HEK293 (cell line): ENCODE results near the gene RAB9A.

ENCODE experiments used
- KLF16 ChIP-seq: fragments of 450-650 bp; formaldehyde crosslinking; IDR thresholded peaks from 2 replicates; pipeline ENCODE4 v1.5.1; 2017; ENCODE audit warnings: missing biosample characterization, missing genetic modification characterization
- KLF9 ChIP-seq: fragments of 450-650 bp; formaldehyde crosslinking; IDR thresholded peaks from 2 replicates; pipeline ENCODE4 v1.5.1; 2016; ENCODE audit warnings: missing biosample characterization, missing genetic modification characterization, low read depth
- MYNN ChIP-seq: fragments of 450-650 bp; formaldehyde crosslinking; IDR thresholded peaks from 2 replicates; pipeline ENCODE4 v1.5.1; 2016; ENCODE audit warnings: missing biosample characterization, missing genetic modification characterization, borderline replicate concordance
- MZF1 ChIP-seq: fragments of 450-650 bp; formaldehyde crosslinking; IDR thresholded peaks from 2 replicates; pipeline ENCODE4 v1.5.1; 2017; ENCODE audit warnings: missing biosample characterization, missing genetic modification characterization, borderline replicate concordance
- PBX3 ChIP-seq: sonication (generic); formaldehyde crosslinking; IDR thresholded peaks from 2 replicates; pipeline ENCODE4 v1.8.1; 2022; ENCODE audit warnings: mild to moderate bottlenecking, moderate library complexity, missing genetic modification reagents
- PRDM4 ChIP-seq: fragments of 450-650 bp; formaldehyde crosslinking; IDR thresholded peaks from 2 replicates; pipeline ENCODE4 v1.5.1; 2017; ENCODE audit warnings: missing biosample characterization, missing genetic modification characterization
- TSHZ1 ChIP-seq: fragments of 450-650 bp; formaldehyde crosslinking; IDR thresholded peaks from 2 replicates; pipeline ENCODE4 v1.5.1; 2016; ENCODE audit warnings: missing biosample characterization, missing genetic modification characterization, borderline replicate concordance
- ZBTB11 ChIP-seq: fragments of 450-650 bp; formaldehyde crosslinking; conservative IDR thresholded peaks from 2 replicates; pipeline ENCODE4 v1.5.1; 2016; ENCODE audit warnings: low read depth, missing biosample characterization, missing genetic modification characterization
- ZBTB17 ChIP-seq: fragments of 450-650 bp; formaldehyde crosslinking; IDR thresholded peaks from 2 replicates; pipeline ENCODE4 v1.5.1; 2016; ENCODE audit warnings: missing biosample characterization, missing genetic modification characterization
- ZBTB20 ChIP-seq: fragments of 450-650 bp; formaldehyde crosslinking; IDR thresholded peaks from 2 replicates; pipeline ENCODE4 v1.5.1; 2016; ENCODE audit warnings: missing biosample characterization, missing genetic modification characterization
- ZBTB8A ChIP-seq: fragments of 450-650 bp; formaldehyde crosslinking; IDR thresholded peaks from 2 replicates; pipeline ENCODE4 v1.5.1; 2016; ENCODE audit warnings: missing biosample characterization, missing genetic modification characterization
- ZFP3 ChIP-seq: fragments of 450-650 bp; formaldehyde crosslinking; IDR thresholded peaks from 2 replicates; pipeline ENCODE4 v1.5.1; 2016; ENCODE audit warnings: low read depth, missing biosample characterization, missing genetic modification characterization
- ZFP41 ChIP-seq: fragments of 450-650 bp; formaldehyde crosslinking; IDR thresholded peaks from 2 replicates; pipeline ENCODE4 v1.5.1; 2016; ENCODE audit warnings: missing biosample characterization, missing genetic modification characterization, borderline replicate concordance
- ZNF133 ChIP-seq: fragments of 450-650 bp; formaldehyde crosslinking; IDR thresholded peaks from 2 replicates; pipeline ENCODE4 v1.5.1; 2016; ENCODE audit warnings: missing biosample characterization, missing genetic modification characterization
- ZNF19 ChIP-seq: fragments of 450-650 bp; formaldehyde crosslinking; IDR thresholded peaks from 2 replicates; pipeline ENCODE4; 2016; ENCODE audit warnings: missing biosample characterization, missing genetic modification characterization, low read depth
- ZNF202 ChIP-seq: fragments of 450-650 bp; formaldehyde crosslinking; IDR thresholded peaks from 2 replicates; pipeline ENCODE4 v1.5.1; 2016; ENCODE audit warnings: missing biosample characterization, missing genetic modification characterization, borderline replicate concordance
- ZNF274 ChIP-seq, 2 experiments: fragments of 200-500 bp in 1 of 2; fragments of 450-650 bp in 1 of 2; sonication (Bioruptor generic) in 1 of 2; formaldehyde crosslinking in 1 of 2; IDR thresholded peaks; 2 replicates each; pipeline versions ENCODE4 v1.5.1 to v1.6.1; 2014 to 2016; ENCODE audit warnings: borderline replicate concordance in 1 of 2, inconsistent platforms in 1 of 2, low read length in 1 of 2, missing biosample characterization in 1 of 2, missing genetic modification characterization in 1 of 2
- ZNF302 ChIP-seq: fragments of 450-650 bp; formaldehyde crosslinking; IDR thresholded peaks from 2 replicates; pipeline ENCODE4 v1.5.1; 2016; ENCODE audit warnings: missing biosample characterization, missing genetic modification characterization, low read depth
- ZNF324 ChIP-seq: fragments of 450-650 bp; formaldehyde crosslinking; IDR thresholded peaks from 2 replicates; pipeline ENCODE4 v1.5.1; 2016; ENCODE audit warnings: missing biosample characterization, missing genetic modification characterization
- ZNF366 ChIP-seq: fragments of 450-650 bp; formaldehyde crosslinking; conservative IDR thresholded peaks from 2 replicates; pipeline ENCODE4 v1.5.1; 2016; ENCODE audit warnings: missing biosample characterization, missing genetic modification characterization
- ZNF391 ChIP-seq: fragments of 450-650 bp; formaldehyde crosslinking; IDR thresholded peaks from 2 replicates; pipeline ENCODE4 v1.5.1; 2016; ENCODE audit warnings: low read depth, missing biosample characterization, missing genetic modification characterization, borderline replicate concordance
- ZNF501 ChIP-seq: fragments of 450-650 bp; formaldehyde crosslinking; IDR thresholded peaks from 2 replicates; pipeline ENCODE4 v1.5.1; 2016; ENCODE audit warnings: missing biosample characterization, missing genetic modification characterization
- ZNF555 ChIP-seq: fragments of 450-650 bp; formaldehyde crosslinking; conservative IDR thresholded peaks from 2 replicates; pipeline ENCODE4 v1.5.1; 2017; ENCODE audit warnings: missing biosample characterization, mild to moderate bottlenecking, missing genetic modification characterization, inconsistent platforms
- ZNF561 ChIP-seq: fragments of 450-650 bp; IDR thresholded peaks from 2 replicates; pipeline ENCODE4 v1.5.1; 2018; ENCODE audit warnings: missing biosample characterization, missing genetic modification characterization, borderline replicate concordance
- ZNF600 ChIP-seq: fragments of 450-650 bp; formaldehyde crosslinking; IDR thresholded peaks from 2 replicates; pipeline ENCODE4 v1.5.1; 2016; ENCODE audit warnings: missing biosample characterization, missing genetic modification characterization
- ZNF777 ChIP-seq: fragments of 450-650 bp; formaldehyde crosslinking; IDR thresholded peaks from 2 replicates; pipeline ENCODE4 v1.5.1; 2017; ENCODE audit warnings: missing biosample characterization, missing genetic modification characterization, borderline replicate concordance
- ZNF785 ChIP-seq: fragments of 450-650 bp; formaldehyde crosslinking; IDR thresholded peaks from 2 replicates; pipeline ENCODE4 v1.5.1; 2016; ENCODE audit warnings: missing biosample characterization, missing genetic modification characterization
- ZNF792 ChIP-seq: fragments of 450-650 bp; formaldehyde crosslinking; IDR thresholded peaks from 2 replicates; pipeline ENCODE4 v1.5.1; 2016; ENCODE audit warnings: missing biosample characterization, missing genetic modification characterization
- ZXDB ChIP-seq: fragments of 450-650 bp; formaldehyde crosslinking; IDR thresholded peaks from 2 replicates; pipeline ENCODE4 v1.5.1; 2016; ENCODE audit warnings: missing biosample characterization, missing genetic modification characterization

Gene RAB9A

GRCh38 chrX:13688958-13689740, at the start of gene RAB9A (continued):
- 0 out of 2 replicates have a peak, but pooled peaks have one; percentile 17 for TF ChIP-seq MYNN (tag by site-specific recombination)
- no peak for TF ChIP-seq ZNF274 (IDR thresholded peaks at IDR 0.05; ENCODE audit: low read length)
- TF ChIP-seq ZNF274 (tag by site-specific recombination; IDR thresholded peaks at IDR 0.05; ENCODE audit: borderline replicate concordance) = no peak
- TF ChIP-seq ZNF302 (tag by site-specific recombination) = no peak
- no peak for TF ChIP-seq ZNF785 (tag by site-specific recombination)
- TF ChIP-seq ZBTB11 (tag by site-specific recombination) = no peak
- no peak for TF ChIP-seq PBX3 (CRISPR knock-in tag)
- TF ChIP-seq ZNF202 = no peak
- no peak for TF ChIP-seq PRDM4 (tag by site-specific recombination)
- TF ChIP-seq KLF9 (tag by site-specific recombination) = peak; percentile 79
- TF ChIP-seq ZNF561 (tag by site-specific recombination) = peak; percentile 70; the same call in 1 of the 2 replicates
- TF ChIP-seq ZNF133 = no peak
- TF ChIP-seq ZFP3 (tag by site-specific recombination) = no peak
- TF ChIP-seq ZNF19 = no peak
- TF ChIP-seq ZFP41 (tag by site-specific recombination) = no peak
- 0 out of 2 replicates have a peak, but pooled peaks have one; percentile 2 for TF ChIP-seq ZNF366
- TF ChIP-seq KLF16 = no peak; the same call in 1 of the 2 replicates
- peak; percentile 14; the same call in 1 of the 2 replicates for TF ChIP-seq ZNF324
- peak; percentile 8; the same call in 1 of the 2 replicates for TF ChIP-seq ZBTB17
- no peak for TF ChIP-seq ZNF391 (tag by site-specific recombination)
- TF ChIP-seq ZBTB8A (tag by site-specific recombination) = 0 out of 2 replicates have a peak, but pooled peaks have one; percentile 33
- no peak for TF ChIP-seq MZF1 (tag by site-specific recombination)
- TF ChIP-seq TSHZ1 (tag by site-specific recombination) = peak; percentile 50; the same call in 1 of the 2 replicates
- TF ChIP-seq ZNF555 (tag by site-specific recombination) = no peak
- peak; percentile 70; the same call in 1 of the 2 replicates for TF ChIP-seq ZXDB (tag by site-specific recombination)
- TF ChIP-seq ZNF600 (tag by site-specific recombination) = peak; percentile 66
- peak; percentile 36; the same call in 1 of the 2 replicates for TF ChIP-seq ZBTB20 (tag by site-specific recombination)
- TF ChIP-seq ZNF501 (tag by site-specific recombination) = no peak
- TF ChIP-seq ZNF792 (tag by site-specific recombination) = no peak
- no peak for TF ChIP-seq ZNF777
